HG02759 (cell line): ENCODE data around the gene PDLIM3.
"Not testable (repeated sequence)": the region's sequence is repeated elsewhere in the genome, so short reads cannot be mapped to it uniquely, and the experiment has no call there.

Experiments used
- ATAC-seq: cut with Tn5 transposase; IDR thresholded peaks from one replicate; pipeline ENCODE4 v1.9.1; 2021; ENCODE audit warnings: mild to moderate bottlenecking, moderate library complexity; ENCODE audit not compliant: unreplicated experiment

The PDLIM3 gene

DNA sequence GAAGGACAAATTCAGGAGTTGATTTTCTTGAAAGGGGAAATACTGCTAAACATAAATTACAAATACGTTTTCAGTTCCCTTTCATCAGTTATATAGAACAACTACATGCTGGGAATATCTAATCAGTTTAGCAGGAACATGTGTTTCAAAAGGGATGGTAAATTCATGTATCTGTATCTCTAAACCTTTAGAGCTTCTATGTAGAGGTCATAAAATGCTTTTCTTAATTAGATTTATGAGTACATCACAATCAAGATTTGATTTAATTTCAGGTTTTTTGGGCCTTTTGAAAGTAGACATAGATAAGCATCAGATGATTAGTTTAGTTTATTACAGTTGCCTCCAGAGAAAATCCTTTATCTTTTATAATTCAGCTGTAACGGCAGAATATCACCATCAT lies 12.9 kb downstream of the PDLIM3 start:
- no peak for ATAC-seq

DNA sequence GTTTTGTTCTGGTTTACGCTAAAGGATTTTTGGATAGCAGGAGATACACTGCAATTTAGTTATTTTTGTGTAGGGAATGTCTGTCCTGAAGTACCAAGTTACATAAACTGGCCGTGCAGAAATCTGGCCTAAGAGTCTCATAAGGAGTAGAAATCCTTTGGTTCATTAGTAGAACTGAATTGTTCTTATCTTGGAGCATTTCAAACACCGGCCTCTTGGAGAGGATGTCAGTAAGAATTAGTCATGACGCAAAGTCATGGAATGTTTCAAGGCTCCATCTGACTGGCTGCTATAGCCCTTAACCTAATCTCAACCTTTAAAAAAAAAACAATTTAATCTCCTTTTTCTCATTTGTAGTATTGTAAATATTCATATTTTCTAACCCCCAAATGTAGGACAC lies 15.2 kb downstream of the PDLIM3 start:
- ATAC-seq, result no peak

DNA sequence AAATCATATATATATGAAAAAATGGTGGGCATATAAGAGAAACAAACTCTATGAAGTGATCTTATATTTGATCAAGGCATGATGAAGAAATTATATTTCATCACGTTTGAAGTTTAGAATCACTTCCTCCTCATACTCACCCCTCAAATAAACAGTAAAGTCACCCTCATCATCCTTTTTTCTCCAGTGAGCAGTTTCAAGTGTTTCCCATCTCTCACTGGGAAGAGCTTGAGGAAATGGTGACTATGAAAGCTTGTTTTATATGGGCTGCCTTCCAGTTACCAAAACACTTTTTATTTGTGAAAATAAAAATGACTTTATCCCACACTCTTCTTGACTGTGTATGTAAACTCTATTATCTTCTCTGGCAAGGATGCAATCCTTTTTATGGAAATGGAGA lies 16.8 kb downstream of the PDLIM3 start:
- no peak for ATAC-seq

DNA sequence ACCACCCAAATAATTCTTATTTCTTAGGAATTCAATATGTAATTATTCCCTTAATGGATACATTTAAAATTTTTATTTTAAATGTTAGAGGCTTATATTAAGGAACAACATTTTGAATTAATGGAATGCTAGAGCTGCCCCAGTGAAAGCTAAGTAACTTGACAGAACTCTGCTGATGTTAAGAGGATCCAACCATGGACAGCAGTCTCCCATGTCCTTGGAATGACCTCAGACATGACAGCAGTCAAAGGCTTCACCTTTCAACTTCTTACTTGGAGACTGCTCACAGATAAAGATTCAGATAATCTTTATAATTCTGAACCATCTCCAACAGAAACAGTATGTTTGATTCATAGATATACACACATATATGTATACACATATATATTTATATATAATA lies 17.2 kb downstream of the PDLIM3 start:
- ATAC-seq, result no peak

DNA sequence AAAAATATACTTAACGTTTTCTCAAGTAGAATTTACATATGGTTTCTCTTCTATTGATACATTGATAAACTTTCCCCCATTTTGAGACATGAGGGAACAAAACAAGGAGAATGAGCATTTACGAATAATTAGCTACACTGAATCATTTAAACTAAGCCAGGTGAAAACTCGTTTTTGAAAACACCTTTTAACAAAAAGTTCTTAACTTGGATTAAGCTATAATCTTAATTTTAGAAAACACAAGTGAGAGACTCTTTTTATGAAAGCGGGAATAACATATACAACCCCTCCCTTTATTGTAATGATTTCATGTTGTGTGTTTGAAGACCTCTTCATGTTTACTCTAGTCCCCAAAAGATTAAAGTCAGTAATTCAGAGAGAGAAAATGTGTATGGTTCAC lies 20.1 kb downstream of the PDLIM3 start:
- no peak for ATAC-seq

DNA sequence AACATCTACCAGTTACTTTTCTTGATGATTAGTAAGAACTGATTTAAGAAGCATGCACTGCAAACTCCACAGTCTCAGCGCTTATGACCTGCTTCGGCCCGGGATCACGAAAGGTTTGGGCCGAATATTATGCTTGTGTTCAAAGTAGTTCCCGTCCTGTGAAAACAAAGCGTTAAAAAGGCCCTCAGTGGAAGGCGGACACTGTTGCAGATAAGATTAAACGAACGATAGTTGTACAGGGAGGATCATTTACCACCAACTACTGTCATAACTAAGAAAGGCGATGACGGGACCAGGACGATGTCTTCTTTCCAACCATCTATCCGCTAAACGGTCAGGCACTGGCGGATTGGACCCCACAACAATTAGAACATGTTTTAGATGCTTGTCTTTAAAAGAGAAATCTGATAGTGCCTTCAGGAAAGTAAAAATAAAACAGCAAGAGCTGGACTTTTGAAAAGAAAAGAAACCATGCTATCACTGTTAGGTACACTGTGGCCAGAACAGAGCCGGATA lies 21.1 kb downstream of the PDLIM3 start:
- no peak for ATAC-seq

DNA sequence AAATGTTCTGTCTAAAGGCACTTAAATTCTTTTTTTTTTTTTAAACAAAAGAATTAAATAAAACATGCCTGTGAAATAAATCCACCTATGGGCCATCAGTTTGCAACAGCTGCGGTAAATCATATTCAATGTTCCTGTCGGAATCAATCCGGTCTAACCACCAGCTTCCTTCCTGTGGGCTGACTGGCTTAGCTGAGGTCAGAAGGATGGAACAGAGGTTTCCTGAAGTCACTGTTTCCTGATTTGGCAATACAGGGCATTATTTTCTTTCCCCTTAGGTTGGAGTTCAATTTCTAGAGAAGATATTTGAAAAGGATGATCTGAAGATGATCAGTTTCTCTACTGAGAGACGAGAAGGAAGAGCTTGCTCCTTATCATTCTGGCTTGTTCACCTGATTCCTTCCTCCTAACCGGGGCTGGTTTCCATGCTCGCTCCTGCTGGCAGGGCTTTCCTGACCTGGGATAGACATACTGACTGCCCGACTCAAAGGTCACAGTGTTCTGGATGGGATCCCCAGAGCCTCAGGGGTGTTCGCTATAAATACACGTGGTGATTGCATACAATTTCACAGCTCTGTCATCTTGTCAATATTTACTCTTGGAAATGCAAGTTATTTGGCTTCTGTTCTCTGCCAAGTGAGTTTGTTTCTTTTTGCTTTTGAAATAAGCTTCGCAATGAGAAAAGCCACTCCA lies 21.7 kb downstream of the PDLIM3 start:
- no peak for ATAC-seq

DNA sequence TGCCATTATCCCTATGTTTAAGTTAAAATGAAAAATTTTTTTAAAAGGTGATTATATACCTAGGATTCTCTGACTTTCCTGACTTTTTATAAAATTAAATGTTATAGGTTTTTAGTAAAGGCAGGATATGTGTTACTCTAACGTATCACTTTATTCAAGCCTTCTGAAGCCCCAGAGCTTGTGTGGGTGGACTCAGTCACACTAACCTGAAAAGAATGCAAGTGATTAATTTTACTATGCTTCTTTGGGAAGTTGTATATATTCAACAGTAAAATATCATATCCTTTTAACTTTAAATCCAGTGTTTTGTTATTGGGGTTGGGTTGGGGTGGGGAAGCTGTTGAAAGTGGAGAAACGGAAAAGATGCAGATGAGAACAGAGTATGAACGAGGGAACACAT lies 22.8 kb downstream of the PDLIM3 start:
- no peak for ATAC-seq

DNA sequence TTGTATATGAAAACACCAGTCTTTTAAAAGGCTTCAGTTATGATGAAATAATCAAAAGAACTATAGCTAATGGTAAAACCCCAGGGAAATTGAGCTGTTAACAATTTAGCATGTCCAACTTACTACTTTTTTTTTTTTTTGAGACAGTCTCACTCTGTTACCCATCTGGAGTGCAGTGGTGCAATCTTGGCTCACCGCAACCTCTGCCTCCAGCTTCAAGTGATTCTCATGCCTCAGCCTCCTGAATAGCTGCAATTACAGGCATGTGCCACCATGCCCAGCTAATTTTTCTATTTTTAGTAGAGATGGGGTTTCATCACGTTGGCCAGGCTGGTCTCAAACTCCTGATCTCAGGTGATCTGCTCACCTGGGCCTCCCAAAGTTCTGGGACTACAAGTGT lies 24.1 kb downstream of the PDLIM3 start:
- ATAC-seq, result not testable (repeated sequence)

DNA sequence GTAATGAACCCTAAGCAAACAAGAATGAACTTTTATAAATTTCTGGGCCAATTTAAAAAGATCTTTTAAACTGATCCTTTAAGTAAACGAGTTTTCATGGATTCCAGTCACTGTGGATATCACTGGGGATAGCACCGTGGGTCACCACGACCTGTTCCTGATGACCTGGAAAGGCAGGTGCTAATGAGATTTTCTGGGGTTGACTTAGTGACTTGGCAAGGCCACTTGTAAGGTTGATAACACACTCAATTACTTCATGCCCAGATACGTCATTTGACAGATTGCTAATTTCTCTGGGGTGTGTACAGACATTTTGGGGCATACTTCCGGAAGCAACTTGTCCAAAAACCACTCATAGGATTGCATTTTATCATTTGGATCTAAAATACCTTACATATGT lies 24.5 kb downstream of the PDLIM3 start:
- ATAC-seq, result no peak

DNA sequence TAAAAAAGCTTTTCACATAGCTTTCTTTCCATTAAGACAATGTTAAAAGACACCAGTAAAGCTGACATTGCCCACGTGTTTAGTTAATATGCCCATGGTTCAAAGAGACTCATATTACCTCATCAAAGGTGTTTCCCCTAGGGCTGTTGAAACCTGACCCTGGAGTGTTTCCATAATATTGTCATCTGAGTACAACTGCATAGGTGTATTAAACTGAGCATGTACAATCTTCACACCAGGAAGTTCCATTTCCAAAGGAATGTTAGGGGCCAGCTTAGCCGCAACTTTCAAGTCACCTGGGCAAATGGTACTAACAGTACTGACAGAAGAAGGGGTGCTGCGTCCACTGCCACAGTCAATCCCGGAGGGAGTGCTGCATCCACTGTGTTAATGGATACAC lies 27.1 kb downstream of the PDLIM3 start:
- no peak for ATAC-seq

DNA sequence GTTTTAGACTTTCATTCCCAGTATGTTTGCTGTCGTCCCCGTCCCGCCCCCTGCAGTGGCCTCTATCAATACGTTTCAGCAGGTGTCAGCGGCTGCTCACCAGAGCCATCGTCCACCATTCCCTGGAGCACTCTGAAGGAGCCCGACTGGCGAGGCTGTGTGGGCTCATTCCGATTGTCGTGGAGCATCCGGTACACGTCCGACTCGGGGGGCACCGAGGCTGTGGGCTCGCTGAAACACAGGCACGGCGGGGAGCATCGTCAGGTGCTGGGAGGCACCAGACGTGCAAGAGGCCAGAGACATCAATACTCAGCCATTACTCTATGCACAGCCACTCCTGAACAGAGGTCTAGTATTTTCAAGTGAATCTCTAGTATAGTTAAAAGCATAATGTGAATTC lies 28.9 kb downstream of the PDLIM3 start:
- ATAC-seq, result no peak

DNA sequence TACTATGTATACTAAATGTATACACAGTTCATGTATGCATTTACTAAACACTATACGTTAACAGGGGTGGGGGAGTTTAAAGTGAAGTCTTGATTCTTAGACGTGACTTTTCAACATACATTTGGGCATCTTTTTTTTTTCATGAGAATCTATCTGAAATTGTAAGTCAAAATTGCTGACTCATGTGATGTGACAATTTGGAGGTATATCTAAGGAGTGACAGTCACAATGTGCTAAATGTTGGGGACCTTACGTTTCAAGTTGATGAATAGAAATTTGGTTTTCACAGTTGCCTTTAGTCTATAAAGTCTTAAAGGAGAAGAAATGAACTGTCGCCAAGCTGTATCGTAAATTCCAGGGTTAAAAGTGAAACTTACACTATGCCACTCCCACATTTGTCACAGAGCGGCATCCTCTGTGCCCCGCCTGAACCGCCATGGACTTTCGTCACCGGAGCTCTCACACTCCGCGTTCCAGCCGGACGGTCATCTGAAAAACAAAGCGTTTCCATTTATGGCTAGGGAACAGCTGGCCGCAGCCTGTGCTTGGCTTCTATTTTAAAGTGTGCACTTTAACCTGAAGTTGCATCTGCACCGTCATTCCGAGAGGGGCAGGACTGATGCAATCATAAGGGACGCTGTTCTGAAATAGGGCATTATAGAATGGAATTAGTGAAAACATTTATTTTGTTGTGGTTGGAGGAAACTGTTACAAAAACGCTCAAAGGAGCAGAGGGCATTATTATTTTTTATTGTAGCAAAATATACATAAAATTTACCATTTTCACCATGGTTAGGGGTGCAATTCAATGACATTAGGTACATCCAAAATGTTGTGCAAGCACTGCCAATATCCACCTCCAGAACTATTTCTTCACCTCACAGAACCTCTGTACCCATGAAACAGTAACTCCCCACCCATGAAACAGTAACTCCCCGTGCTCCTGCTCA lies 30.9 kb downstream of the PDLIM3 start:
- no peak for ATAC-seq

DNA sequence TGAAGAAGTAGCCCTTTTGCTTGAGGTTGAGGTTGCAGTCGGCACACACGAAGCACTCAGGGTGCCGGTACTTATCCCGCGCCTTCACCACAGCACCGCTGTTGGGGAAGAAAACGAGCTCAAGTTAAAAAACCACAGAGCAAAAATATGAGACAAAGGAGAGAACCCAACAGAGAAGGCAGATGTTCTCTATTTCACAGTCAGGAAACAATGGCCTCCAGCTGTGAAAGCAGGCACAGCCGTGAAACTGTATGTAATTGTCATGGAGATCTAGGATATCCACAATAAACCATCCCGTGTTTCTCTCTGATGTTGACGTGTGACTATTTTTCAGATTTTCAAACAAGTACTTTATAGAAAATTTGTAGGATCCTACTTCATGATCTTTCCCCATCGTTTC lies 32.9 kb downstream of the PDLIM3 start:
- no peak for ATAC-seq

DNA sequence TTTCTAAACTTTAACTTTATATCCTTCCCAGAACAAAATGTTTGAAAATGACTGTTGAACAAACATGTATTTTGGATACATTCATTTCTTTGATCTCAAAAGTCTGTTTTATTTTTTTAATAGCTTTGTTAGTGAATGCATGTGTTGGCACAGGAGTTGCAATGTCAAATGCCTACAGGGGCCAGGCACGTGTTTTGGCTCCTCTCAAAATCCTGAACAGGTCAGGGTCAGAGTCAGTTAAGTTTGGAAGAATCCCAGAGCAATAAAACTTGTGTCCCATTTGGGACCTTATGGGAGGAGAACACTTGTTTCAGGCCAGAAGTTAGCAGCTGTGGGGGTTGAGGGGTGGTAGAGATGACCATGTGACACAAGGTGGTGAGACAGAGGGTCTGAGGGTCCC lies 34.7 kb downstream of the PDLIM3 start:
- no peak for ATAC-seq

DNA sequence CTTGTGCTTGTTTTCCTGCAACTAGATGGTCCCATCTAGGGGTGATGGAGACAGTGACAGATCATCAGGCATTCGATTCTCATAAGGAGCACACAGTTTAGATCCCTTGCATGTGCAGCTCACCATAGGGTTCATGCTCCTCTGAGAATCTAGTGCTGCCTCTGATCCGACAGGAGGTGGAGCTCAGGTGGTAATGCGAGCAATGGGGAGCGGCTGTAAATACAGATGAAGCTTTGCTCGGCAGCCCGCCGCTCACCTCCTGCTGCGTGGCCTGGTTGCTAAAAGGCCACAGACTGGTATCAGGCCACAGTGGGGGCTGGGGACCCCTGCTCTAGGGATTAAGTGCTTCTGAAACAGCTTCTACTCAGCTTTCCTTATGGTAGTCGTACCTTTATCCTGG lies 35.3 kb downstream of the PDLIM3 start:
- ATAC-seq, result no peak

DNA sequence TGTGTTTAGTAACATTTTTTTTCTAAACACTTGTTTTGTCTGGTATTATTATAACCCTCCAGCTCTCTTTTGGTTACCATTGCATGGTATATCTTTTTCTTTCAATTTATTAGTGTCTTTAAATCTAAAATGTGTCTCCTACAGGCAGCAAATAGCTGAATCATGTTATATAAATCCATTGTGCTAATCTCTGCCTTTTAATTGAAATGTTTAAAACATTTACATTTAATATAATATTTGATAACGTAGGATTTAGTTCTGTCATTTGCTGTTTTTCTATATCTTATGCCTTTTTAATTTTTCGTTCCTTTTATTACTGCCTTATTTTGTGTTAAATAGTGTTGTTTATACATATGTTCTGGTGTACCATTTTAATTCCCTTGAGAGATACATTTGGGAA lies 46.7 kb downstream of the PDLIM3 start:
- no peak for ATAC-seq

DNA sequence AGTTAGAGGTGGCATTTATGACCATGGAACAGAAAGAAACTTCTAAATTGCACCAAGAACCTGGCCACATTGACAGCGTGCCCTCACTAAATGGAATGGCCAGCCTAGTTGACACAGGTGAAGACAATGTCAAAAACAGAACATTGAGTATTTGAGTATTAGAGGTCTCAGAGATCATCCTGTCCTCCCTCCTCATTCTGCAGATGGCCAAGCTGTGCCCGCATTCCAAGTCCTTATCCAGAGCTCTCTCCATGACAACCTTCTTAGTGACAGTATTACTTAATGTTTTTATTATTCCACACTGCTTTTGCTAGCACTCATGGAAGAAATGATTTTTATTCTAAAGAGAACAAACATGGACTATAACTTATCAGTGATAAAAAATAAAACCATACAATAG lies 53.9 kb downstream of the PDLIM3 start:
- ATAC-seq, result no peak

DNA sequence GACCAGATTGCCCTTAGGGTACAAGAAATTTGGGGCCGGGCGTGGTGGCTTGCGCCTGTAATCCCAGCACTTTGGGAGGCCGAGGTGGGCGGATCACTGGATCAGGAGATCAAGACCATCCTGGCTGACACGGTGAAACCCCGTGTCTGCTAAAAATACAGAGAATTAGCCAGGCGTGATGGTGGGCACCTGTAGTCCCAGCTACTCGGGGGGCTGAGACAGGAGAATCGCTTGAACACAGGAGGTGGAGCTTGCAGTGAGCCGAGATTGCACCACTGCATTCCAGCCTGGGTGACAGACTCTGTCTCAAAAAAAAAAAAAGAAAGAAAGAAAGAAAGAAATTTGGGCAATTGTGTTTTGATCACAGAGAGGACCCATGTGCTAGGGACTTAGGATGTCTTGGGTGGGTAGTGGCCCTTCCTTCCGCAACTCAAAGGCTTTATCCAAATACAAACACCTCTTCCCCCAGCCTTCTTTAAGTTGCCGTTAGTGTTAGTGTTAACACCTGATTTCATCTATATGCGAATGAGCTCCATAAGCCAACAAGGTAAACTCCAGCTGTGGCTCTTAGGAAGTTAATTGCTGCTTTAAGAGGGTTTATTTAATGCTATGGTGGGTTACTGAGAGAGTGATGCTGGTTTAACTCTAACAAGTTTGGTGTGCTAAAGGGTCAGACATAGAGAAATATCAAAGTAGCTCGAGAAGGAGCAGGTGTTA lies 55.1 kb downstream of the PDLIM3 start:
- peak; percentile 24 for ATAC-seq

DNA sequence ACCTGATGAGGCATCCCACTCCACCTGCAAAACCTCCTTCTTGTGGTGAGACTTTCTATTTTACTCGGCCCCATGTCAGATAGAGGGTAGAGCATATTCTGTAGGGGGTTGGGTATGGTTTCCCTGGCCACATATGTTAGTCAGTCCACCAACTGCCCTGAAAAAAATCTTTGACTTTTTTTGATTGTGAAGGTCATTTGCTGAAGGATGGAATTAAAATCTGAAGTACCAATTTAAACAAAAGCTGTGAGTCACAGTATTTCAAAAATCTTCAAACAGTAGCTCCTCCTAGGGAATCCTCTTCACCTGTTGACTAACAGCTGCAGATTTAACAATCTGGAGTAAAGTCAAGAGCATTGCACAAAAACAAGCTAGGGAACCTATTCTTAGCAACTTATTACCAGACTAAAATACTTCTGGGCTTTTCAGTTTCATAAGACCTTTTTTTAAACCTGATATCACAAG lies 55.8 kb downstream of the PDLIM3 start:
- peak; percentile 95 for ATAC-seq

DNA sequence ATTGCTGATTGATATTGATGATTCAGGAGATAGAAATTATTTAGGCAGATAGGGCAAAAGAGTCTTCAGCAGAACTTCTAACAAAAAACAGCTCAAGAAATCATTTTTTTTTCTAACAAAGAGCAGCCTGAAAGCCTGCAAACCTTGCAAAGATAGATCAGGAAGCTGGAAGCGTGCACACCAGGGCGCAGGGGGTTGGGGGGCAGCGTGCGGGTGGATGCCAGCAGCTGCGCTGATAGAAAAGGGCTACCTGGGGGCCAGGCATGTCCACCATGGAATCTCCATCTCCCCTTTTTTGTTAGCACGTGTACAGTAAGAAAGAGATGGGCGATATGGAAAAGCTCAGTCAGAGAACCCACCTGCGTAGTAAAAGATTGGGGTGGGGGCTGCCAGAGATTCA lies 62.1 kb downstream of the PDLIM3 start:
- ATAC-seq, result no peak
